ENCODE measurements around the gene LIN28B.

Gene LIN28B, protein sequence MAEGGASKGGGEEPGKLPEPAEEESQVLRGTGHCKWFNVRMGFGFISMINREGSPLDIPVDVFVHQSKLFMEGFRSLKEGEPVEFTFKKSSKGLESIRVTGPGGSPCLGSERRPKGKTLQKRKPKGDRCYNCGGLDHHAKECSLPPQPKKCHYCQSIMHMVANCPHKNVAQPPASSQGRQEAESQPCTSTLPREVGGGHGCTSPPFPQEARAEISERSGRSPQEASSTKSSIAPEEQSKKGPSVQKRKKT

GRCh38 chr6:104956731-104957294 lies at the start of gene LIN28B:
Gene LIN28B (plus strand): TSS chr6:104957107. CDS start chr6:104957251, 144 bp downstream.
- no peak for DNase-seq

DNA sequence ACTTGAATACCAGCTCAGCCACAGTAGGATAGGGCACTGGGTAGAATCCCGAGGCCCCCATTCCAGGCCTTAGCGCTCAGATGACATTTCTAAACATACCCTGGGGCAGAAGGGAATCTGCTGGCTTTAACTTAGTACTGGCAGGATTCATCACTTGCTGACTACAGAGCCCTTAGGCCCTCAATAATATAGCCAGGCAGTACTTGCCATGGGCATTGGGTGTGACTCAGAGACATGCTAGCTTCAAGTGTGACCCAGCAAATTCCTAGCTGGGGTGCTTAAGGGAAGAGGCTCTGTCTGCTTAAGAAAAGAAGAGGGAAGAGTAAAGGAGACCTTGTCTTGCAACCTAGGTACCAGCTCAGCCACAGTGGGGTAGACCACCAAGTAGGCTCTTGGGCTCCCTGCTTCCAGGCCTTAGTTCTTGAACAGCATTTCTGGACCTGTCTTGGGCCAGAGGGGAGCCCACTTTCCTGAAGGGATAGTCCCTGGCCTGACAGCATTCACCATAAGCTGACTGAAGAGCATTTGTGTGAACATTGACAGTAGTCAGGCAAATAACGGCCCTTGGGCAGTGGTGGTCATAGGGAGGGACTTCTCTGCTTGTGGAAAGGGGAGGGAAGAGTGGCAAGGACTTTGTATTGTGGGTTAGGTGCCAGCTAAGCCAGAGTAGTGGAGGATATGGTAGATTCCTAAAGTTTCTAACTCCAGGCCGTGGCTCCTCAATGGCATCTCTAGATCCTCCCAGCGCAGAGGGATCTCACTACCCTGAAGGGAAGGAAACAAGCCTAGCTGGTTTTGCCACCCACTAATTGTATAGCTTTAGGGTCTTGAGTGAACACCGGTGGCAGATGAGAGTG lies 48.6 kb upstream of the LIN28B start:
- no peak for DNase-seq

DNA sequence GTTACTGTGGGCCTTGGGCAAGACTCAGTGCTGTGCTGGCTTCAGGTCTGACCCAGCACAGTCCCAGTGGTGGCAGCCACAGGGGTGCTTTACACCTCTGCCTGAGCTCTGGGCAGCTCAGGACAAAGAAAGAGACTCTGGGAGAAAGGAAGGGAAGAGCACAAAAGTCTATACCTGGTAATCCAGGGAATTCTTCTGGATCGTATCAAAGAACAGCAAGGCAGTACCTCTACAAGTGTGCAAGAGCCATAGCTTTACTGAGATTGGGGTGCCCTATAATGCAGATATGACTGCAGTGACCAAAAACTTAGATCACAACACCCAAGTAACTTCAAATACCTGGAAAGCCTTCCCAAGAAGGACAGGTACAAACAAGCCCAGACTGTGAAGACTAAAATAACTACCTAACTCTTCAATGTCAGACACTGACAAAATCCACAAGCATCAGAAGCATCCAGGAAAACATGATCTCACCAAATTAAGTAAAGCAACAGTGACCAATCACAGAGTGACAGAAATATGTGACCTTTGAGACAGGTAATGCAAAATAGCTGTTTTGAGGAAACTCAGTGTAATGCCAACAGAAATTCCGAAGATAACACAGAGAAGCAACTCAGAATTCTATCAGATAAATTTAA lies 47.9 kb upstream of the LIN28B start:
- no peak for DNase-seq

- no peak for DNase-seq
Observed at GRCh38 chr6:104921896-104922295, 35.0 kb upstream of the LIN28B start.

DNA sequence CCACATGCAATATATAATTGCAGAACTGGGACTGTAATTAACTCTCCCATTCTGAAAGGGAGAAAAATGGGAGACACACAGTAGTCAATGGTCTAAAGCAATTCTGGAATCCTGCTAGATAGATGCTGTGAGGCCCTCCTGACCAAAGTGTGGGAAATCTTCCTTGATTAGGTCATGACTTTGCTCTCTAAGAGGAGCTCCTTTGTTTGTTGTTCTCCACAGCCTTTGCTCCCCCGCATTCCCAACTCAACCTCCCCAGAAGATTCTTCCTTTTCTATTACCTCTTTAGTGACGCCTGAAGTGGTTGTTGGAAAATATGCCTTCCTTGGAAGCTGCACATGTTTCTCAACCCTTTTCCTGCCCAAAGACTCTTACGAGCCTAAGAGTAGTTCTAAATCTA lies 28.8 kb upstream of the LIN28B start:
- no peak for DNase-seq

DNA sequence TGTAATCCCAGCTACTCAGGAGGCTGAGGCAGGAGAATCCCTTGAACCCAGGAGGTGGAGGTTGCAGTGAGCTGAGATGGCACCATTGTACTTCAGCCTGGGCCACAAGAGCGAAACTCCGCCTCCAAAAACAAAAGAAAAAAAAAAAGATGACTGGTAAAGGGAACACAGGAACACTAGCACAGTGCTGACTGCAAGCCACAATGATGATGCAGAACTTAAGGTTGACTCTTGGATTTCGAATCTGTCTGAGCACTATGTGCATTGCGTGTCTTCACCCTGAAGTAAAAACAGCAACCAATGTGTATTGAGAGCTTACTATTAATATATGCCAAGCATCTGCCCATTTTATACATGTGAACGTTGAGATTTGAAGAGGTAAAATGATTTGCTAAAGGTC lies 27.6 kb upstream of the LIN28B start:
- no peak for DNase-seq

- no peak for DNase-seq
Observed at GRCh38 chr6:104930939-104931338, 26.0 kb upstream of the LIN28B start.

- DNase-seq, result no peak
Observed at GRCh38 chr6:104936766-104937535, 20.0 kb upstream of the LIN28B start.

GRCh38 chr6:104940238-104940892 lies 16.5 kb upstream of the LIN28B start:
- no peak for DNase-seq

- DNase-seq, result peak in 1 of 6 experiments; percentile 2
Observed at GRCh38 chr6:104940893-104941728, 15.8 kb upstream of the LIN28B start.

DNA sequence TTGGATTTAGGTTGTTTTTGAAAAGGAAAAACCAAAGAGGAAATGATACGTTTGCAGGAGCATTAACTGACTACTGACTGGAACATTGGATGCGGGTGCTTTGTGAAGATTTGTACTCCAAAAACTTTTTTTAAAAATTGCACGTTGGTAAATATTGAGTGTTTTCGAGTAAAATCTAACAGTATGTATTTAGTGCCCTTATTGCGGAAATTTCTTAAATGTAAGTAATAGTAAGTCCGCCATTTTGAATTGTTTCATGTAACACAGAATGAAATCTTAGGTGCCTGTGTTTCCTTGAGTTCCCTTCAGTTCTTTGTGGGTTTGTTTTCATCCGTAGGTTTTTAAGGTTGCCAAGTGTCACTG lies 15.2 kb upstream of the LIN28B start:
- no peak for DNase-seq

GRCh38 chr6:104943781-104944180 lies 13.1 kb upstream of the LIN28B start:
- no peak for DNase-seq

DNA sequence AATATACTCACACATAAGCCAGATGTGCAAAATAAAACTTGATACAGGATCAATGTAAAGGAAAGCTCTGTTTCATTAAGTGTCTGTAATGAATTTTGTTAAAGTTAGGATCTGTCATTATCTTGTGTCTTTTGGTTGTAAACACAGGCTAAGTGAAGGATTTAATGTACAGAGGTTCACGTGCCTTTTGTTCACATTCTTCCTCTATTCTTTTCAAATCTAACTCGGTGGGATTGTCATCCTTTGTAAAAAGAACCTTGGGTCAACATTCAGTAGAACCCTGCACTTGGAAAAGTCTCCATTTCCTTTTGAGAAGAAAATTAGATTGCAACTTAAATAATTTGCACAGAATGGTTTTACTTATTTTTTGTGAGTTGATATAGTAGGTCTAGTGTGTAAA lies 7.7 kb upstream of the LIN28B start:
- DNase-seq, result no peak

DNA sequence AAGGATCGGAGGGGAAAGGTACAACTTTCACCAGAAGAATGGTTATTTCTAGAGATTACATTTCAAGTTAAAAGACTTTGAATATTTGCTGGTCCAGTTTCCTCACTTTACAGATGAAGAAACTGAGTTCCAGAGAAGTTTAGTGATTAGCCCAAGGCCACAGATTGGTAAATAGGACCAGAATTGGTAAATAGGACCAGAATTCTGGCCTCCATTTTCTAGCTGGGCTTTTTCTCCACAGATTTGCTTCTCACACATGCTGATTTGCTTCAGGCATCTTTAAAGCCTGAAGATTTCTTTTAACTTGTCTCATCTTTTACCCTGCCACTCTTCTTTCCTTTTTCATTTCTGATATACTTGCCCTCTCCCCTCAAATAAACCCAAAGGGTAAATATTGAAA lies 5.2 kb upstream of the LIN28B start:
- no peak for DNase-seq

DNA sequence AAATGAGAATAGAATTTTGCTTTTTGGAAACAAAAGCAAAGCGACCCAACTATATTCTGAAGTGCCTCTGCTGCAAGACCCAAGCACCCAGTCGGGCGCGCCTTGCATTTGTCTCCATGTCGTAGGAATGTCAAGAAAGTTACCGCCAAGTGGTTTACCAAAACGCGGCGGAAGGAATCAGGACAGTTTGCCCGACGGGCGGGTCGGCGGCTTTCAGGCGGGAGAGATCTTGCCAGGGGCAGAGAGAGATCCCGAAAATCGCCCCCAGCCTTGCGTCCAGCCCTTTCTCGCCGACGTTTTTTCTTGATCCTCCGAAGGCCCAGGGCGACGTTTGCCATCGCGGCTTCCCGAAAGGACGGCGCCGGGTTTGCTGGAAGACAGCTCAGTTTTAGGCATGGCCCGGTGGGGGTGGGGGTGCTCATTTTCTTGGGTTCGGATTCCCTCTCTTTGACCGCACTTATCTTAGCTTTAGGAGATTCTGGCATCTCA lies 4.0 kb upstream of the LIN28B start:
- no peak for DNase-seq

DNA sequence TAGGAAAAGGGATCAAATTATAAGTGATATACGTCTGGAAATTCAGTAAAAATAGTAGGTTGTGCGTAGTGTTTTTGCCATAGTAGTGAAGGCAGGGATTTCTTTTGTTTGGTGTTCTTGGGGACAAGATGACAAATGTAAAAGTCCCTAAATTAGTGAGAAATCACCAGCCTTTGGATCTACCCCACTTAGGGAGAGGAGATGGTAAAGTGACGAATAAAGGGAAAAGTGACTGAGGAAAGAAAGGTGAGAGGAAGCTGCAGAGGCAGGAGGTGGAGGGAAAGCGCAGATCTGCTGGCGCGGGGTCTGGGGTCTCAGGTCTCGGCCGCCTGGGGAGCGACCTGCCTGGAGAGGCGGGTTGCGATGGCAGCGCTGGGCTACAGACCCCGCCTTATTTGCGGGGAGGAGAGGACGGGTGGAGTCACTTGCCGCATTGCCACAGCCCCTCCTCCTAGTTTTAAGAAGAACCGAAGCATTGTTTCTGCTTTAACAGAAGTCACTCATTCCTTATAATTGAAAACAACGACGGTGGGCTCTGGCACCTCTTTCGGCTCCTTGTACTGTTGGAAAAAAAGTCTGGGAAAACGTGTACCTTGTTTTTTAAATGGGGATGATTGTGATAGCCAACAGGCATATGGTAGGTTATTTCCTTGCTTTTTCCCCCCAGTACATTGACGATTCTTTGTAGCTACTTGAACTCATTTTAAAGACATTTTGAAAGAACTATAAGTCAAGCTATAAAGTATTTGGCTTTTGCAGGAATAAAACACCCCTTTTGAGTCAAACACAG lies 3.3 kb upstream of the LIN28B start:
- DNase-seq, result peak in 1 of 6 experiments; percentile 7

DNA sequence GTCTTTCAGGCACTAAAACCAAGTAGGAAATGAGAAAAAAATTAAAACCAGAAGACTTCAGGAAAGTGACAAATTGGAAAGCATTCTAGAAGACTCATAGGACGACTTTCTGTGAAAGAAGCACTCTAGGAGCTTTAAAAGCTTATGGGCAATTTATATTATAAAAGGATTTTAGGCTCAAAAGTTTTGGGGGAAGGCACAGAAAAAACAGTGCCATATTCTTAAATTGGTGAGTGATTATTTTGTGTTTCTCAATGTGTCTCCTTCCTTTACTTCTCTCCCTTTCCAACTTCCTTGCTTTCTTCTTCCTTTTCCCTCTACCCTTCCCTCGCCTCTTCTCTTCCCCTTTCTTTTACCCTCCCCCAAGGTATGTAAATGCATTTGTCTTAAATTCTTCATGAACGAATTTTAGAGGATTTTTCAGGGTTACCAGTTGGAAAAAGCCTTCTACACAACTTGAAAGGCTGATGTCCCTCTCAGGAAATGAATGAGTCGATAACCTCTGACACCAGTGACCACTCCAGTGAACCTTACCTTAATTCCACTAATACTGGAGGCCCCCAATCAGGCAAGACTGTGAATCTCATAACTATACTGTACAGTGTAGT lies 2.6 kb upstream of the LIN28B start:
- DNase-seq, result no peak

DNA sequence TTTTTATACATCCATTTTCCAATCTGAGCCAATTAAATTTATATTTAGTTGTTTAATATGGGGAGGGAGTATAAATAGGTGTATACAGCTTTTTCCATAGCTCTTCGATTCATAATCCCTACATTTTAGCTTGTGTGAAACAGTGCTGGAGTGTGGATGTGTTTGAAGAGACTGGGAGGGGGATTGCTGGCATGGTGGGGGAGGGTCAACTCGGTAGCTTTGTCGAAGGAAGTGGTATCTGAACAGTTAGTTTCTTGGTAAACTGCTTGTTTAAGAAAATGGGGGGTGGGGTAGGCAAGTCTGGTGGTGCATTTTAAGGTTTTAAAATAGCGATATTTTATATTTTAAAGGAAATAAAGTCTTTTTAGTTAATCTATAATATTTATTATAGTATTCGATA lies 1.4 kb upstream of the LIN28B start:
- DNase-seq, result no peak

- DNase-seq, result no peak
Observed at GRCh38 chr6:104955927-104956730, 778 bp upstream of the LIN28B start.
